ENCODE measurements around the gene PIP4K2B. TPM values are rescaled to one million over a fixed set of nuclear protein-coding genes. Genes with fewer than 3 reads are reported as not detected.
"Not testable (repeated sequence)": the region's sequence is repeated elsewhere in the genome, so short reads cannot be mapped to it uniquely, and the experiment has no call there.

The PIP4K2B gene
- polyA plus RNA-seq, 3 donors: 78.6 to 80.9 (median 78.6) TPM

GRCh38 chr17:38787999-38788398 is 11.4 kb downstream of the PIP4K2B start:
- DNase-seq: not testable (repeated sequence)

GRCh38 chr17:38786372-38786771 is 13.0 kb downstream of the PIP4K2B start:
- no peak for DNase-seq

GRCh38 chr17:38783227-38783626 is 16.1 kb downstream of the PIP4K2B start:
- DNase-seq: no peak

GRCh38 chr17:38779965-38780752 is 19.2 kb downstream of the PIP4K2B start:
- DNase-seq: no peak

- DNase-seq: no peak
Measured at GRCh38 chr17:38777641-38778250, 21.6 kb downstream of the PIP4K2B start.

GRCh38 chr17:38773258-38773657 is 26.1 kb downstream of the PIP4K2B start:
- DNase-seq: no peak

GRCh38 chr17:38768417-38768816 is 30.9 kb downstream of the PIP4K2B start:
- DNase-seq: no peak

GRCh38 chr17:38766341-38766740 is 33.0 kb downstream of the PIP4K2B start:
- DNase-seq: no peak

- no peak for DNase-seq
Measured at GRCh38 chr17:38762231-38762630, 37.1 kb downstream of the PIP4K2B start.

- DNase-seq: no peak
Measured at GRCh38 chr17:38761612-38762011, 37.7 kb downstream of the PIP4K2B start.

GRCh38 chr17:38753071-38753506 is 46.3 kb downstream of the PIP4K2B start:
- DNase-seq: no peak

GRCh38 chr17:38752308-38753070 is 46.9 kb downstream of the PIP4K2B start, which contains the start of gene PSMB3:
Gene PSMB3, plus strand, starts transcription at chr17:38752741. Its CDS starts 86 bp downstream, at chr17:38752827.
- DNase-seq: peak; percentile 99

GRCh38 chr17:38751808-38752307 is 47.5 kb downstream of the PIP4K2B start:
- DNase-seq: peak; percentile 86

GRCh38 chr17:38751144-38751807 is 48.1 kb downstream of the PIP4K2B start:
- DNase-seq: no peak

GRCh38 chr17:38750312-38751121 is 48.8 kb downstream of the PIP4K2B start:
- no peak for DNase-seq

- no peak for DNase-seq
Measured at GRCh38 chr17:38750044-38750311, 49.4 kb downstream of the PIP4K2B start.

- peak; percentile 80 for DNase-seq
Measured at GRCh38 chr17:38749223-38750043, 49.9 kb downstream of the PIP4K2B start.

- no peak for DNase-seq
Measured at GRCh38 chr17:38748892-38749222, 50.5 kb downstream of the PIP4K2B start.

GRCh38 chr17:38748149-38748891 is 51.0 kb downstream of the PIP4K2B start, which contains the start of gene PCGF2:
Gene PCGF2, minus strand, starts transcription at chr17:38748336. Its CDS starts 7,934 bp downstream, at chr17:38740402.
- peak; percentile 97 for DNase-seq
